IPS DF 6.9 (cell line): ENCODE data around the gene CDK19.

ENCODE experiments used
- DNase-seq: peaks from one replicate; pipeline ENCODE4 v3.0.0-alpha.2; 2013; ENCODE audit warnings: low read depth, low spot score
- H3K27ac ChIP-seq: one replicate; pipeline ENCODE4 v1.5.1; 2013; ENCODE audit warnings: low read length, control low read depth
- H3K27me3 ChIP-seq: 2 replicates; pipeline ENCODE4 v1.6.1; 2013; ENCODE audit warnings: mild to moderate bottlenecking, low read length; ENCODE audit not compliant: control insufficient read depth, insufficient read depth
- H3K36me3 ChIP-seq: 2 replicates; pipeline ENCODE4 v1.6.1; 2013; ENCODE audit warnings: low read length; ENCODE audit not compliant: control insufficient read depth, insufficient read depth
- H3K4me1 ChIP-seq: 2 replicates; pipeline ENCODE4 v1.6.1; 2013; ENCODE audit warnings: low read length; ENCODE audit not compliant: control insufficient read depth, insufficient read depth
- H3K4me3 ChIP-seq: 2 replicates; pipeline ENCODE4 v1.5.1; 2013; ENCODE audit warnings: mild to moderate bottlenecking, low read length
- H3K9me3 ChIP-seq: 2 replicates; pipeline ENCODE4 v1.6.1; 2013; ENCODE audit warnings: low read length, inconsistent platforms; ENCODE audit not compliant: control insufficient read depth, insufficient read depth
- WGBS: extraction: QIAGEN DNeasy Blood & Tissue Kit; methylation state at CpG from one replicate; pipeline ENCODE4 v1.1.7; 2013; ENCODE audit warnings: mixed read lengths, missing lambda C conversion rate; ENCODE audit not compliant: insufficient read length, insufficient coverage; 5-methylcytosine and 5-hydroxymethylcytosine counted together

The CDK19 gene

DNA sequence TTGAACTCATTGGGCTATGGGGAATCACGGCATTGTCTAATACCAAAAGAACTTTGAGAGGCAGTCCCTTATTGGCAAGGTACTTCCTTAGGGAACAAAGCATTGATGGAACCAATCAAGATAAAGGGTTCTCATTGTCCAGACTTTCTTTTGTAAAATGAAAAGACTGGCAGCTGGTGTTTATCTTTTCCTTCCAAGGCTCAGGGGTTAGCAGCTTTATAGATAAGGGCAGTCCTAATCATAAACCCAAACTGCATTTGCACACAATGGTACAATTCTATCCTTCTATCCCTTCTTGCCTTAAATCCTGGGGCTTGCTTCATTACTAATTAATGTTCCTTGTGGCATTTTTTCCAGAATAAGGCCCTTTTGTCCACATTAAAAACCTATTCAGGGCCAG, 28.6 kb downstream of the CDK19 start:
- Histone ChIP-seq H3K4me3 (no peak overlapping the region), H3K9me3 (no peaks in the 10 kb centered on the region), H3K36me3 (no peaks in the 10 kb centered on the region), H3K27ac (no peak overlapping the region), H3K27me3 (no peaks in the 10 kb centered on the region), H3K4me1 (no peaks in the 10 kb centered on the region)
- DNase-seq: no peak
- no CpG with 5 or more reads among the region's 1 CpG for WGBS

DNA sequence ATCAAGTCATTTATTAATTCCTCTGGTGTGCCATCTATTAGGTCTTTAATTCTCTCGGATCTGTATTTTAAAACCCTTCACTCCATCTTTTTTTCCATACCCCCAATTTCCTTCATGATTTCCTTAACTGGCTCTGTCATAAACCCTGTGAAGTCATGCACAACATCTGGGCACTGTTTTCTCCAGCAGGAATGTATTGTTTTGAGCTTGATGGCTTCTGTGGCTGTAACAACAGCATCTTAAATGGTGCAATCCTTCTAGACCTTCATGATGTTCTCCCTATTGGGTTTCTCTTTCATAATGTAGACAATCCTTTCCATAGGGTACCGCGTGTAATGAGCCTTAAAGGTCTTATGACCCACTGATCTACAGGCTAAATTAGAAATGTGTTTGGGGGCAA, 29.0 kb downstream of the CDK19 start:
- H3K4me3 ChIP-seq: no peak overlapping the region
- no peak for DNase-seq
- H3K27ac ChIP-seq: no peak overlapping the region
- H3K9me3 ChIP-seq: no peaks in the 10 kb centered on the region
- WGBS: 100% methylated on average over 1 of the region's 3 CpGs
- no peaks in the 10 kb centered on the region for H3K4me1 ChIP-seq
- no peaks in the 10 kb centered on the region for H3K27me3 ChIP-seq
- H3K36me3 ChIP-seq: no peaks in the 10 kb centered on the region

DNA sequence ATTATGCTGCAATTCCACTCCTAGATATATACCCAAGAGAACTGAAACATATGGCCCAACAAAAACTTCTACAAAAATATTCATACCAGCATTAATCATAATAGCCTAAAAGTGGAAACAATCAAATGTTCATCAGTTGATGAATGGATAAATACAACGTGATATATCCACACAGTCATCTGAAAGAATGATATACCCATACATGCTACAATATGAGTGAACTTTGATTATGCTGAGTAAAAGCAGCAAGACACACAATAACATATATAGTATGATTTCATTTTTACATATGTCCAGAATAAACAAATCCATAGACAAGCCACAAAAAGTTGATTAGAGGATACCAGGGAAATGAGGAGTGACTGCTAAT, 30.7 kb downstream of the CDK19 start:
- DNase-seq: no peak
- Histone ChIP-seq H3K4me1 (no peaks in the 10 kb centered on the region), H3K9me3 (no peaks in the 10 kb centered on the region), H3K4me3 (no peak overlapping the region), H3K27me3 (no peaks in the 10 kb centered on the region), H3K27ac (no peak overlapping the region), H3K36me3 (no peaks in the 10 kb centered on the region)
- no CpG with 5 or more reads among the region's 1 CpG for WGBS

DNA sequence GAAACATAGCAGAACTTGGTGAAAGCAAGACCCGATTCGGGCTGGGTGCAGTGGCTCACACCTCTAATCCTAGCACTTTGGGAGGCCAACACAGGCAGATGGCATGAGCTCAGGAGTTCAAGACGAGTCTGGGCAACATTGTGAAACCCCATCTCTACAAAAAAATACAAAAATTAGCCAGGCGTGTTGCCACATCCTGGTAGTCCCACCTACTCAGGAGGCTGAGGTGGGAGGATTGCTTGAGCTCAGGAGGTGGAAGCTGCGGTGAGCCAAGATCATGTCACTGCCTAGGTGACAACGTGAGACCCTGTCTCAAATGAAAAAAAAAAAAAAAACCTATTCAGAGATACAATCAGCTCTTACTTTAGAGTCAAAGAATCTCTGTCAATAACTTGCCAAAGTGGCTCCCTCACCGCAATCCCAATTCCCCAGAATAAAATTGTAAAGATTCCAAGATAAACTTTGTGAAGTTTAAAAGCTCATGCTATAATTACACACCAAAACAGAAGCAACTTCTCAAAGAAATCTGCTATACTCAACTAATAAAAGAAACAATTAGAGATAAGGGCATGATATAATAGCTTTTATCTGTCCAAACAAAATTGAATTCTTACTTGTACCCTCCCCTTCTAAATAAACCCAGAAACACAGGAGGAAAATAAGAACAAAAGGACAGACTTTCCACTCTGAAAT, 33.6 kb downstream of the CDK19 start:
- no CpG with 5 or more reads among the region's 7 CpGs for WGBS
- no peak for DNase-seq
- no peaks in the 10 kb centered on the region for H3K9me3 ChIP-seq
- no peaks in the 10 kb centered on the region for H3K27me3 ChIP-seq
- no peak overlapping the region for H3K4me3 ChIP-seq
- no peaks in the 10 kb centered on the region for H3K4me1 ChIP-seq
- H3K27ac ChIP-seq: no peak overlapping the region
- no peaks in the 10 kb centered on the region for H3K36me3 ChIP-seq

DNA sequence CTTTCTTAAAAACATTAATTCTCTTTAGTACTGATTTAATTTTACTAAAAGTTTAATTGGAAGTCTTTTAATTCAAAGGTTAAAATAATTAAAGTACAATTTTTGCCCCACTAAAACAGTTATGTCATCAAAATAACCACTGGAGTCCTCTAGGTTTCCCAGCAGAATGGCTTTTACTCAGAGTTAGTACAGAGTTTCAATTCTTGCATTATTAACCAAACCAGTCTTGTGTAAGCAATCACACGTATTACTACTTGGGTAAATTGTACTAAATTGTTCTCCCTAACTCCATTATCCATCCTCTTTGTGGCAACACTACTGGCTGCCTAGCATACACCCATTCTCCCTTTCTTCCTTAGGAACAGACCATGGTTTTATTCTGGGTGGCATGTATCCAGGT, 36.9 kb downstream of the CDK19 start:
- H3K36me3 ChIP-seq: no peaks in the 10 kb centered on the region
- DNase-seq: no peak
- H3K27me3 ChIP-seq: no peaks in the 10 kb centered on the region
- no peak overlapping the region for H3K4me3 ChIP-seq
- H3K9me3 ChIP-seq: no peaks in the 10 kb centered on the region
- no peaks in the 10 kb centered on the region for H3K4me1 ChIP-seq
- no peak overlapping the region for H3K27ac ChIP-seq
- WGBS: no CpG with 5 or more reads among the region's 1 CpG

DNA sequence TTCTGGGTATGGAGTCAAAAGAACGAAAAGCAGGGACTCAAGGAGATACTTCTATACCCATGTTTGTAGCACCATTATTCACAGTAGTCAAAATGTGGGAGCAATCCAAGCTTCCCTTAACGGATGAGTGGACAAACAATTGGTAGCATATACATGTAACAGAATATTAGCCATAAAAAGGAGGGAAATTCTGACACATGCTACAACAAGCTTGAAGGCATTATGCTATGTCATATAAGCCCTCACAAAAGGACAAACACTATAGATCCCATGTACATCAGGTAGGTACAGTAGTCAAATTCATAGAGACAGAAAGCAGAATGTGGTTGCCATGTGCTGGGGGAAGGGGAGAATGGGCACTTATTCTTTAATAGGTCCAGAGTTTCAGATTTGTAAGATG, 37.6 kb downstream of the CDK19 start:
- no peak overlapping the region for H3K4me3 ChIP-seq
- WGBS: no CpG with 5 or more reads among the region's 2 CpGs
- H3K27me3 ChIP-seq: no peaks in the 10 kb centered on the region
- no peaks in the 10 kb centered on the region for H3K9me3 ChIP-seq
- no peak overlapping the region for H3K27ac ChIP-seq
- H3K4me1 ChIP-seq: no peaks in the 10 kb centered on the region
- H3K36me3 ChIP-seq: no peaks in the 10 kb centered on the region
- DNase-seq: no peak

DNA sequence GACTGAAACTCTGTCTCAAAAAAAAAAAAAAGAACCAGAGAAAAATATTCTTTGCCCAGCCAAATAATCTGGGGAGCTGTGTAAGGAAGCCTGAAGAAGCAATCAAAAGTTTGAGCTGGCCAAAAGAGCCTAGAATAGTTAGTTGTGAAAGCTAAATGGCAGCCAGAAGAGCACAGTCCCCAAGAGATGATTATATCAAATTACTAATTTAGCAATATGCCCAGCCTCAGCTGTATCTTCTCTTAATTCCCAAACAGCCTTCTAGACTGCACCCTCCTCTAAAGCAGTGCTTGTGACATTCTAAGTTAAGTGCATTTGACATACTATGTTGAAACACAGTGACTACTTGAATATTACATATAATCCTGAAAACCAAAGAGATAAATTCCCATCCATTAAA, 38.9 kb downstream of the CDK19 start:
- H3K4me3 ChIP-seq: no peak overlapping the region
- no peaks in the 10 kb centered on the region for H3K9me3 ChIP-seq
- H3K36me3 ChIP-seq: no peaks in the 10 kb centered on the region
- H3K27me3 ChIP-seq: no peaks in the 10 kb centered on the region
- H3K27ac ChIP-seq: no peak overlapping the region
- H3K4me1 ChIP-seq: no peaks in the 10 kb centered on the region
- DNase-seq: no peak

DNA sequence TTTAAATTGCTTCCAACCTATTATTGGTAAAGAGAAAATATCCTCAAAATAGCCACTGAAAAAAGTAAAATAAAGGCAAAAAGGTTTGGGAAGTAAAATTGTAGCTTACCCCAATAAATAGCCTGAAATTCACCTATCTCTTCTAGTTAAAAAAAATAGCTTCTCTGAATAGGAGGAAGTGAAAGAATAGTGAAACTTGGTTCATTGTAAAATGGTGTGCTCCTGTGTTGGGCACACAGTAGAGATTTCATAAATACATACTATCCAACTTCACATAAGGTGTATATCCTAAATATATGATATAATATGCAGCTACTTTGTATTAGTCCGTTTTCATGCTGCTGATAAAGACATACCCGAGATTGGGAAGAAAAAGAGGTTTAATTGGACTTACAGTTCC, 45.3 kb downstream of the CDK19 start:
- Histone ChIP-seq H3K27me3 (no peaks in the 10 kb centered on the region), H3K4me1 (no peaks in the 10 kb centered on the region), H3K4me3 (no peak overlapping the region), H3K27ac (no peak overlapping the region), H3K36me3 (no peaks in the 10 kb centered on the region), H3K9me3 (no peaks in the 10 kb centered on the region)
- DNase-seq: no peak
- WGBS: no CpG with 5 or more reads among the region's 2 CpGs

DNA sequence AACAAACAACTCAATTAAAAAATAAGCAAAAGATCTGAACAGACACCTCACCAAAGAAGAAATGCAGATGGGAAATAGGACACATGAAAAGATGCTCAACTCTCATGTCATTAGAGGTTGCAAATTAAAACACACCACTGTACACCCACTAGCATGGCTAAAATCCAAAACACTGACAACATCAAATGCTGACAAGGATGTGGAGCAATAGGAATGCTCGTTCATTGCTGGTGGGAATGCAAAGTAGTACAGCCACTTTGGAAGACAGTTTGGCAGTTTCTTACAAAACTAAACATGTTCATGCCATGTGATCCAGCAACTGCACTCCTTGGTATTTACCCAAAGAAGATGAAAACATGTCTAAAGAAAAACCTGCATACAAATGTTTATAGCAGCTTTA, 47.2 kb downstream of the CDK19 start:
- no CpG with 5 or more reads among the region's 1 CpG for WGBS
- Histone ChIP-seq H3K27me3 (no peaks in the 10 kb centered on the region), H3K36me3 (no peaks in the 10 kb centered on the region), H3K4me1 (no peaks in the 10 kb centered on the region), H3K9me3 (no peaks in the 10 kb centered on the region), H3K27ac (no peak overlapping the region), H3K4me3 (no peak overlapping the region)
- no peak for DNase-seq

DNA sequence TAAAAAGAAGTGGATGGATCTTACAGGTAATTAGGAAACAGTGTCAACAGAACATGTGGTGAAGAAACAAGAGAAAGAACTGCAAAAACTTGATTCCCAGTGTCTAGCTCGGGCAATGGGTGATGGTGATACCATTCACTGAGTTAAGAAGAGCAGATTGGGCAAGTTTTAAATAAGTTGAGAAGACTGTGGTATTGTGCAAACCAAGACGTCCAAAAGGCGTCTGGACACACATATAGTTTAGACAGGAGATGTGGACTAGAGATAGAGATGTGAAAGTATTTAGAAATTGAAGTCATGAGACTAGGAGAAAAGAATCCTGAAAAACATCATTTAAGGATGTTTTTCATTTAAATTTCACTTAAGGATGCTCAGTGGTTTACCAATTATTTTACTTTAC, 53.9 kb downstream of the CDK19 start:
- Histone ChIP-seq H3K27me3 (no peaks in the 10 kb centered on the region), H3K9me3 (no peaks in the 10 kb centered on the region), H3K4me3 (no peak overlapping the region), H3K4me1 (no peaks in the 10 kb centered on the region), H3K27ac (no peak overlapping the region), H3K36me3 (no peaks in the 10 kb centered on the region)
- no peak for DNase-seq
- WGBS: no CpG with 5 or more reads among the region's 3 CpGs

DNA sequence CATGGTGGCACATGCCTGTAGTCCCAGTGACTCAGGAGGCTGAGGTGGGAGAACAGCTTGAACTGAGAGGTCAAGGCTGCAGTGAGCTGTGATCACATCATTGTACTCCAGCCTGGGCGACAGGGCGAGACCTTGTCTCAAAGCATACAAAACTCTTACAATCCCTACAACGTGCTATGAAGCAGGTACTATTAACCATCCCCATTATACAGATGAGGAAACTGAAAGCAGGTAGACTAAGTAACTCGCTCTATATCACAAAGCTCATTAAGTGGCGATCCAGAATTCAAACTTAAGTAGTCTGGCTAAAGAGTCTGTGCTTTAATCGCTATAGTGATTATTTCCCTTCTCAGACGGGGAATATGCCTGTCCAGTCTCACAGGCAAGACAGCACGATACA, 54.7 kb downstream of the CDK19 start:
- WGBS: no CpG with 5 or more reads among the region's 8 CpGs
- H3K27me3 ChIP-seq: no peaks in the 10 kb centered on the region

More for the DNA sequence above, 54.7 kb downstream of the CDK19 start:
- no peaks in the 10 kb centered on the region for H3K4me1 ChIP-seq
- no peak overlapping the region for H3K4me3 ChIP-seq
- no peak for DNase-seq
- no peak overlapping the region for H3K27ac ChIP-seq
- H3K9me3 ChIP-seq: no peaks in the 10 kb centered on the region
- H3K36me3 ChIP-seq: no peaks in the 10 kb centered on the region
